Activated CD4-positive, alpha-beta T cell treated with anti-CD3 and anti-CD28 coated beads, Interleukin-2, amount 10 ng/mL, durations not matched to agents 24 days and 14 days (primary cell): ENCODE results near the gene C6orf132. TPM values are rescaled to one million over a fixed set of nuclear protein-coding genes. Genes with fewer than 3 reads are reported as not detected.

Source experiments
- total RNA-seq: library from RNA; stranded (reverse); gene quantifications from 2 replicates; pipeline ENCODE4 v1.2.3, GENCODE V29; 2022

Gene C6orf132
- total RNA-seq, 1 donor from 2014 or later, result 0.40 TPM

Other genes starting within 250 kb of the C6orf132 start
- 5.8 and 6.3 TPM in 2 replicates for gene USP49, start 247.2 kb downstream of the C6orf132 start, total RNA-seq
- gene MED20, start 221.5 kb downstream of the C6orf132 start, total RNA-seq, result 21.9 and 22.8 TPM in 2 replicates
- gene BYSL, start 221.1 kb downstream of the C6orf132 start, total RNA-seq, result 79.6 and 81.4 TPM in 2 replicates
- 483 and 491 TPM in 2 replicates for gene CCND3, start 200.8 kb downstream of the C6orf132 start, total RNA-seq
- gene TAF8, start 92.1 kb downstream of the C6orf132 start, total RNA-seq, result 38.1 and 38.7 TPM in 2 replicates
- gene GUCA1A, start 30.7 kb upstream of the C6orf132 start, total RNA-seq, result not detected in 2 replicates
- 1.2 and 2.1 TPM in 2 replicates for gene GUCA1B, start 52.3 kb upstream of the C6orf132 start, total RNA-seq
- gene MRPS10, start 75.2 kb upstream of the C6orf132 start, total RNA-seq, result 49.4 and 50.8 TPM in 2 replicates